HG02852 (cell line): ENCODE measurements around the gene DIP2C.

Experiments used
- ATAC-seq: cut with Tn5 transposase; IDR thresholded peaks from one replicate; pipeline ENCODE4 v1.9.1; 2021; ENCODE audit warnings: mild to moderate bottlenecking, moderate library complexity; ENCODE audit not compliant: unreplicated experiment

Gene DIP2C

DNA sequence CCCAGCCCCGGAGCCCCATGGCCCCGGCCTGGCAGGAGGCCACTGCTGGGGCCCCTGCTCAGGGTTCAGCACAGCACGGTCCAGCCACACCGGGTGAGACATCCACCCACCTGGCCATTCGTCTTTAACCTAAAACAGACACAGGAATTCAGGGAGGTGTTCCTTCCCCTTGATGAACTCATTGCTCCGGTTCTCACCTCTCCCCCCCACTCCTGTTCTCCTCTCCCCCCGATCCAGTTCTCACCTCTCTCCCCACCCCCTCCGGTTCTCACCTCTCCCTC is 129.8 kb downstream of the DIP2C start:
- no peak for ATAC-seq

DNA sequence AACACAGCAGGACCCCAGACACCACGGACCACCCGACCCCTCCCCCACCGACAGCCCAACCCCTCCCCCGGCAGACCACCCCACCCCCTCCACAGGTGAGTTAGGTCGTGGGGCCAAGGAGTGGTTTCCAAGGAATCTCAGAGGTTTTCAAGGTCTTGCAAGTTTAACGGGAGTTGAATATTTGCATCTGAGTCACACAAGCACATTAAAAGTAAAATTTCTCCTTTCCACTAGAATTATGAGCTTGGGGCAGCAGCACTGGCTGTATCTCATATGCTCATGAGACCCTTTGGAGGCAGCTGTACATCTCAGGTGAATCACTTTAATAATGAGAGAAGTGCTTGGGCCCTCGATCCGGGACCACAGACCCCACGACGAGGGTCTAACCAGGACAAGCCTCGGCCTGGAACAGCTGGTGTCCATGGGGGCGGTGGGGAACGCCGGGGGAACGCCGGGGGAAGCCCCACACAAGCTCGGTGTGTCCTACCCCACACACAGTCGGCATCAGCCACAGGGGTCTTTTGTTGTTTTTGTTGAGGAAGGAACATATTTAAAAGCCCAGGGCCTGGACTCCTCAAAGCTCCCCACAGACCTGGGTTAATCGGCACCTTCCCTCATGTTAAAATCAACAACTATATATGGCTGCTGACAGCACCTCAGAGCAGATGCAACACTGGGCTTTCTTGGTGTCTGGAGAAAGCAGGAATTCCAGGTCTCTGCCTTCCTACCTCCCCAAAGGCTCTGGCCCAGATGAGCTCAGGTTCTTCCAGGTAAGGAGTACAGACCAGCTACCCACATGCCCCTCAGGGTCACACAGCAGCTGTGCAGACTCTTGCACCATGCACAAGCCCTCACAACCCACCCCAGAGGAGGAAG is 130.3 kb downstream of the DIP2C start:
- ATAC-seq = no peak

DNA sequence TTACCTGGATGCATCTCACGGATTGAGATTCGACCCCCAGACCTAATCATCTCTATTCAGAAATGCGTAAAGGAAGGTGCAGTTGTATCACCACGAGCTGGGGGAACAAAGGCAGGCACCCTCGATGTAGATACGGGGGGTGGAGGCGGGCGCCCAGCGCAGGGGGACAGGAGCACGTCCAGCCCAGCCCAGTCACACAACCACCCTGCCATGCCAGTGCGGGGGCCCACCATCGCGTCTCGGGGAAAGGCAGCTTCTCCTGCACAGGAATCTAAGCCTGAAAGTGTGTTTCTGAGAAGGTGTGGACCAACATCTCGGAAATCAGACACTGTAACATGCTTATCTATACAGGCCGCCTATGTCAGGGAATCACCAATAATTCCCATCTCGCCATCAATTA is 131.1 kb downstream of the DIP2C start:
- ATAC-seq = no peak

DNA sequence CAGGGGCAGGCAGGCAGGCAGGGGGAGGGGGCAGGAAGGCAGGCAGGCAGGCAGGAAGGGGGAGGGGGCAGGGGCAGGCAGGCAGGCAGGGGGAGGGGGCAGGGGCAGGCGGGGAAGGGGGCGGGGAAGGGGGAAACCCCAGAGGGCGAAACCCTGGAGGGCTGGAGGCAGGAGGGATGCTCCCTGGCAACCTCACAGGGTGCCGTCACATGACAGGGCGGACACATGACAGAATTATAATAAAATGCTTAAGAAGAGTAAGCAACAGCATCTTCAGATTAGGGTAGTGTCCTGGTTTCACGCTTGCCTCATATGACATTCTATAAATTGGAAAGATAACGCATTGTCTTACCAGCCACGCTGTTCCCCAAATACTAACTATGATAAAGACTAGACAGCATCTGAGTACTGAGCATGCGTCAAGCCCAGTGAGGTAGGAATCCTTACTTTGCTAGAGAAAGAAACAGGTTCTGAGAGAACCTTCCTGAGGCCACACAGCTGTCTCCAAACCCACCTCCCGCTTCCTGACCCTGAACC is 131.6 kb downstream of the DIP2C start:
- no peak for ATAC-seq

DNA sequence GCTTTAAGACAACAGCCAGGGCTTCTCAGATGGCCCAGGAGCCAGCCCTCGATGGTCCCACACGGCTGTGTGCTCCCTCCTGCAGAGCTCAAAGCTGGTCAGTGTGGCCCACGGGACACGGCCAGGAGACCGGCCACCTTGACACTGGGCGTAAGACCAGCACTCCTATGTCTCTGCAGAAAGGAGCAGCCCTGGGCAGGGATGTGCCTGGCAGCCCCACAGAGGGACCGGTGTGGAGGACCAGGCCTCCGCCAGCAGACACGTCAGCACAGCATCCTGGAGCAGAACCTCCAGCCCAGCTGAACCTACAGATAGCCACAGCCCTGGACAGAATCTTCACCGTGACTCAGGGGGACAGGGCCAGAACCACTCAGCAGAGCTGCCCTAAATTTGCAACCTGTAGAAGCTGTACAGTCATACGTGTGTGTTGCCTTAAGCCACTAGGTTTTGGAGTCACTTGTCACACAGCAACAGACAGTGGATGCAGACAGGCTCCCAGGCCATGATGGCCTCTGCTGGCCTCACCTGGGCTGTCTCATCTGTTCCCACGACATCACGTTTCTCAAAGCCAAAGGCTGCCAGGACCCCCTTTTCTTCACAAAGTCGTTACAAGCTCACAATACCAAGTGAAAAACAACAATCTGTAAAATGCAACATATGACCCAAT is 132.4 kb downstream of the DIP2C start:
- ATAC-seq = no peak

DNA sequence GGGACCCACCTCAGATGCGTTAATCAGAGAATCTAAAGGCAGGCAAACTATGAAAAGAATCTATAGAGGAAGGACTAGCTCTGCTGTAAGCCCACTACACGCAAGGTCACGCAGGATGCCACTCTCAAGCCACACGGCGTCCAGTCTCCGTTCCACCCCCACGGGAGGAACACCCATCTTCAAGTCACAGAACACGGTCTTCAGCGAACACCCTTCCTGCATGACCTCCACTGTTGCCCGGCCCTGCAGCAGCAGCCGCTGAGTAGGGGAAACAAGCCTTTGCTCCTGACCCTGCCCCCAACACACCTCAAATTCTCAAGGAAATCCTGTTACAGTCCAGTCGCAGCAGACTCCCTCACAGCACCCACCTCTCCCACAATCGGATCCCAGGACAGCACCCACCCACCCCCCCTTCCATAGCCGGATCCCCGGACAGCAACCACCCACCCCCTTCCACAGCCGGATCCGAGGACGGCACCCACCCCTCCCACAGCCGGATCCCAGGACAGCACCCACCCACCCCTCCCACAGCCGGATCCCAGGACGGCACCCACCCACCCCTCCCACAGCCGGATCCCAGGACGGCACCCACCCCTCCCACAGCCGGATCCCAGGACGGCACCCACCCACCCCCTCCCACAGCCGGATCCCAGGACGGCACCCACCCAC is 133.7 kb downstream of the DIP2C start:
- no peak for ATAC-seq

DNA sequence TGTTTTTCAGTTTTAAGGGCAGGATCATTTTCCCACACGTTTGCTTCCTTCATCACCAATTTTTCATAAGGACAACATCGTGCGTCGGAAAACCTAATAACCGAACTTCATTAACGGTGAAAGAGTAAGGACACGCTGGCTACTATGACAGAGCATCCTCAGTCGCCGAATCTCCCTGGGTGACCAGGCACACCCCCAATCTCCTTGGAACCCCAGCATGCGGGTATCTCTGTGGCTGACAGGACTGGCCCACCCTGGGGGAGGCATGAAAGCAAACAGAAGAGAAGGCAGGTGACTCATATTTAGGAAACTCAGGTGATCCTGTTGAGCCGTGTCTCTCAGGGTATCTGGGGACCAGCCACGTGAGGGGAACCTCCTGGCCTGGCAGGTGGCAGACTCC is 134.2 kb downstream of the DIP2C start:
- no peak for ATAC-seq

DNA sequence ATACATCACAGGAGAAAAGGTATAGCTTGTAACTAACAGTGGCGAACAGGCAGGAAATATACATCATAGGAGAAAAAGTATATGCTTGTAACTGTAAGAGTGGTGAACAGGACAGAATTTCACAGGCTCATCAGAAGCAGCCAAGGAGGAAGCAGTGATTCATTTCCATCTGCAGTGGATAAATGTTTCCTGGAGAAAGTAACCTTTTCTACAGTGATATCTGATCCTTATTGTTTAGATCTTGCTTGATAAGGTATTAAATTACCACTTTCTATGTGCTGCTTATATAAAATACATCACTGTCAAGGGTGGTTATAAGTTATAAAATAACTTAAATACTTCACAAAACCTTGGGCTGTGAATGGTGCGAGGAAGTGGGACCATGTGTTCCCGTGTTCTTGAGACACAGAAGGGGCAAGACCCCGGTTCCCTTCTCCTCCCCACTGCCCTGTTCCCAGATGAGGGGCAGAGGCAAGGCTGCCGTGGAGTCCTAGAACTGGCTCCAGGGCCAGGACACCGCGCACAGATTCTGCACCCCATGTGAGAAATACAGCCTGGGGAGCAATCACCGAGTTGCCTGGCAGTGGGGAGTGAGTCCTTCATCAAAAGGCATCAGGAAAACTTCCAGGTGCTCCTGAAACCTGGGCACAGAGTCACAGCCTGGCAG is 135.2 kb downstream of the DIP2C start:
- no peak for ATAC-seq

DNA sequence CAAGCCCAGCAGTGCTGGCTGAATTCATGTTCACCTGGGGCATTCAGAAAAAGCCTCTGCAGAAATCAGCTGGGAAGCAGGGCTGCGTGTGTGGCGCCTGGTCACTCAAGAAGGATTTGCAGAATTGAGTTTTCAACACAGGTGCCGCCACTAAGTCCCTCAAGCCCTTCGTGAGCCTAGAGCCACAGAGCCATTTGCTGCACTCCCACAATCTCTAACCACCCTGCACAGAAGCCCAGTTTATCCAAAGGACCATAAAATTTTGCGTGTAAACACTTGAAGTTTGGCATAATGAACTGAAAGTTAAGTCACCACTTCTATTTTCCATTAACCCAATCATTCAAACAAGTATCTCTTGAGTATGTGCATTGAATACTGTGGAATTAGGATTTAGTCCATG is 136.2 kb downstream of the DIP2C start:
- no peak for ATAC-seq

DNA sequence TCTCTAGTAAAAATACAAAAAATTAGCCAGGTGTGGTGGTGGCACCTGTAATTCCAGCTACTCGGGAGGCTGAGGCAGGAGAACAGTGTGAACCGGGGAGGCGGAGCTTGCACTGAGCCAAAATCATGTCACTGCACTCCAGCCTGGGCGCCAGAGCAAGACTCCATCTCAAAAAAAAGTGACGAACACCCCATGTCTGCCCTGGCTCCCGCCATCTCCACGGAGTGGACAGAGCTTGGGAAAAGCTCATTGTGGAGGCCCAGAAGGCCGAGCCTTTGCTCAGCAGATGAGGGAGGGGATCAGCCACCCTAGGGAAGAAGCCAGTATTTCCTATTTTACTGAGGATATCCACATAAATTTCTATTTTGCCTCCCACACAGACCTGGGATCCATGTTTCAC is 136.8 kb downstream of the DIP2C start:
- ATAC-seq = no peak

DNA sequence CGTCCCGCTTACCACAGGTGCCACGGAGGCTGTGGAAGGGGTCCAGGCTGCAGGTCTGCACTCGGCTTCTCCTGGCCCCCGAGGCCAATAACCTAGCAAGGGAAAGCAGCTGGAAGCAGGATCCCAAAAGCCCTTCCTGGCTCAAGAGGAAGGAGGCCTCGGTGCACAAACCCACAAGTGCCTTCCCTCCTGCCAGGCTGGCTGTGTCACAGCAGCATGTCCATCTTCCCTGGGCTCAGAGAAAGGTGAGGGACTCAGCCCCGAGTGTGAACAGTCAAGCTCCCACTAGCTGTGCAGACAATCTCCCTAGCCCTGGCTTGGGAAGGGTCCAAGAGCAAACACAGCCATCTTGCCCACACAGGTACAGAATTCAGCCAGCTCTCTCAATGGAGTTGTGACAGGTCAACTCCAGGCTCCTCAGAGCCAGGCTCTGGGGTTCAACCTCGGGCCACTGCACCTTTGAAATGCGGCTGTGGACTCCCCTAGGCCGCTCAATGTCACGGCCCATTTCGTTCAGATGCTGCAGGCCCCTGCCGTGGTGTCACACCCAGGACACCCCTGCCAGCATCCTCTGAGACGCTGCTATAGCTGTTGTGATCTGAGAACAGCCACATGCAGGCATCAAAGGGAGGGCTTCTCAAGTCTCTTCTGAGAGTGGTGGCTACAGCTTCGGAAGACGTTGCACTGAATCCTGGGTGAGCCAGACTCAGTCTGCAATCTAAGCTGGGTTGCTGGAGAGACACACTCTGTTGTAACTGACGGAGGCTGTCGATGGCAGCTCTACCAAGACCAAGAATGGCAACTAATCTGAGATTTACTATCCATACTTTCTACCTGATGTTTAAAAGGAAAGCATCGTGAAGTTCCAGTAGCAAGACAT is 137.9 kb downstream of the DIP2C start:
- no peak for ATAC-seq

DNA sequence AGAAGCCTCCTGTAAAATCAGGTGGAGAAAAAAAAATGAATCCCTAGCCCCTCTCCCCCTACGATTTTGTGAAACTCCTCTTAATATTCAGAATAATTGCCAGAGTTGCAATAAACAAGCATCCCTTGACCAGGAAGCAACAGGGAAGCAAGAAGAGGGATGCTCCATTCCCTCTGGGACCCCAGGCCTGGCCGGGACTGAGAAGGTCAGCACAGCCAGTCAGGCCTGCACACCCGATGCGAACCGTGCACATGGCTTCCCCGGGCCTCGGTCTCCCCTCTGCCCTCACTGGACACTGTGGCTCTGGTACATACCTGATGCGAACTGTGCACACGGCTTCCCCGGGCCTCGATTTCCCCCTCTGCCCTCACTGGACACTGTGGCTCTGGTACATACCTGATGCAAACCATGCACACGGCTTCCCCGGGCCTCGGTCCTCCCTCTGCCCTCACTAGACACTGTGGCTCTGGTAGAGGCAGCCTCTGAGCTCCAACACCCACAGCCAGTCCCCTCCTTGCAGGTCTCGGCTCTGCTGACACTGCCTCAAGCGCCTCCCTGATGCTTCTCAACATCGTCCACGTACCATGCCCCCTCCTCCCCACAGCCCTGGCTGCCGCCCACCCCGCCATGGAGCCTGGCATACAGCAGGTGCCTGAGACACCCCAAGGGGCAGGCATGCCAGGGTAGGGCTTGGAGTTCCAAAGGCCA is 138.6 kb downstream of the DIP2C start:
- ATAC-seq = no peak

DNA sequence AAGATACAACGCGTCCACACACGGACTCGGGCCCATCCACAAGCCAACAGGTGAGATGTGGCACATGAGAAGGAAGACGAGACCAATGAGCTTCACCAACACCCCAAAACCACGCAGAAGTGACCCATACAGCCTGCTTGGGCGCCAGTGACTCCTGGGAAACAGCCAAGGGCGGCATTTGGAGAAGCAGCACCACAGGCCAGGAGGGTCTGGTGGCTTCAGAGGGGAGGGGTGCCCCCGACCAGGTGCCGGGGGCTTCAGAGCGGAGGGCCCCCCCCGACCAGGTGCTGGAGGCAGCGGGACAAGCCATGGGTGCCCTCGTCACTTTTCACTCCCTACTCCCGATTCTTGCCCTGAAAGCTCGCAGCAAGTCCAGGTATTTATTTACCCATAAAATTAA is 140.1 kb downstream of the DIP2C start:
- no peak for ATAC-seq

DNA sequence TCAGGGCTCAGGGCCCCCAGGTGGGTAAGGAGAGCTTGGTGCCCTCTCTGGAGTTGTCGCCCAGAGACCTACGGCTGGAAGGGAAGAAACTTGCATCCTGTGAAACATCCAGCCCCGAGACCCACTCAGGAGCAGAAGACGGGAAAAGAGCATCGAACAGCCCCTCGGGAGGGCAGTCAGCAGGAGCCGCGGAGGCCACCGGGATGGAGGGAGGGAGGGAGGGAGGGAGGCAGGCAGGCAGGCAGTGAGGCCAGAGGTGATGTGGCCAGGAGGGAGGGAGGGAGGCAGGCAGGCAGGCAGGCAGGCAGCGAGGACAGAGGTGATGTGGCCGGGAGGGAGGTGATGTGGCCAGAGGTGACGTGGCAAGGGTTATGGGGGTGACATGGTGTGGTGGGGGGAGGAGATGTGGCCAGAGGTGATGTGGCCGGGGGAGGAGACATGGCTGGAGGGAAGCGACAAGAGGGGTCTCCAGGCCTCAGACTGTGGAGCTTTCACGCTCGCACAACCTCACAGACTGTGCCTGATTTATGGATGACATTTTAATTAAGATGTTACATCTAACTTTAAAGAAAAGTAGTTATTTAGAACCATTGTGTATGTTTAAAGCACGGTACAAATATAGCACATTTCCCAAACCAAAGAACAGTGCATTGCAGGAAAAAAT is 141.1 kb downstream of the DIP2C start:
- no peak for ATAC-seq

DNA sequence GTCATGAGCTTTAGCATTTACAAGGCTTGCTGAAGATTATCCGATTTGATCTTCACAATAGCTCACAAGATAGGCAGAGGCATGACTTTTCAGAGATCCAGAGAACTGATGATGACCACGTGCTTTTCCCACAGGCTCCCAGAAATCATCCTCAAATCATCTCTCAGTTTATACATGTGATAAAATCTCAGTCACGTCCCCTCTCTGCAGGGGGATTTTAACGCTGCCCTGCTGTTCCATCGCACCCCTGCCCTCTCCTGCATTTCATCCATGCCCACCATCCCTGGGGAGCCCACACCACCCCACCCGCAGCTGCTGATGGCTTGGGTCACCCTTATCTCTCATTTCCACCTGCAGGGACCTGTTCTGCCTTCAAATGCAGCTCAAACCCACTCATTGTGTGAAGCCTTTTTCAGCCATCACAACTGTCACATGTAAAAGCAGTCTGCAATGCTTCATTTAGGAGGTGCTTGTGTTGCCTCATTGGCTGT is 141.8 kb downstream of the DIP2C start:
- ATAC-seq = no peak

DNA sequence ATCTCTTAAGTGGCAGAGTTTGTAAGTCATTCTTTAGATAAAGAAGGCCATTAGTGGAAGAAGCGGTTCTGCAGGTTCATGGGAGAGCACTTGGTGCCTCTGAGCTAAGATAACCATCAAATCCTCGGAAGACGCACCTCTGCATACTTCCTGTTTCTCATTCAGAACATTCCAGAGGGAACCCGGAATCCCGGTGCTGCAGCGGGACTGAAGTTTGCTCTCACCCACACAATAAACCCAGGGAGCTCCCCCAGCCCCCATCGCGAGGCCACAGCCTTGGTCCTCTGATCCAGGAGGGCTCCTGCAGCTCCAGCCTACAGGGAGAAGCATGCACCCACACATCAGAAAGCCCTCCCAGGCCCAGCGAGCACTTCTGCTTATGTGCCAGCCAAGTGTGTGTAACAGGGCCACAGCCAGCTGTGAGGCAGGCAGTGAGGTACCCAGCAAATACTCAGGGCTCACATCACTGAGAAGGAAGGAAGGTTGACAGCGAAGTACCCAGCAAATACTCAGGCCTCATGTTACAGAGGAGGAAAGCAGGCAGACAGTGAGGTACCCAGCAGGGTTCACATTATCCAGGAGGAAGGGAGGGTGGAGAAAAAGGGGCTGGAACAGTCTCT is 142.4 kb downstream of the DIP2C start:
- no peak for ATAC-seq

DNA sequence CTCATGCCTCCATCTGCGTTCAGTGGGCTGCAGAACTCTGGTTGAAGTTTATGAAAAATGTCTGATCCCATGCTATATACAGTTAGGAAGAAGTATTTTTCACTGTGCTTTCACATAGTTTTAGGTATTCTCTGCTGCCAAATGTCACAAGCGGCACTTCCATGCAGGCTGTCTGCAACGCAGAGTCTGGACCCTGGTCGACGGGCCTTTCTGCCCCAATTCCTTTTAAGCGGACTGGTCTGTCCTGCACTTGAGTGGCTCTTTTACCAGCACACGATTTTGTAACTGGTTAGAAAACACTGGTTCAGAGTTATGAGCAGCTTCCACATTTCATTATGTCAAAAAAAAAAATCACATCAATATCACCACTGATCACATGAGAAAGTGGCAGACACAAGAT is 143.0 kb downstream of the DIP2C start:
- ATAC-seq = no peak
